ENCODE data around the gene HPSE. TPM values are rescaled to one million over a fixed set of nuclear protein-coding genes. Genes with fewer than 3 reads are reported as not detected.
A peak's percentile ranks its signal among the peaks of the same experiment; 100 is the strongest.

HPSE gene
- total RNA-seq: 5.7 and 30.7 TPM in 2 replicates

- no peak for DNase-seq (ENCODE audit: low read depth, low spot score)
Measured at GRCh38 chr4:83334425-83335241, at the start of gene HPSE. HPSE (minus strand) TSS chr4:83334848; CDS start chr4:83334782, 66 bp downstream.

- DNase-seq (ENCODE audit: low read depth, low spot score): no peak
Measured at GRCh38 chr4:83382850-83383249, 48.2 kb upstream of the HPSE start.

GRCh38 chr4:83381173-83381572, 46.5 kb upstream of the HPSE start:
- DNase-seq (ENCODE audit: low read depth, low spot score): no peak

- no peak for DNase-seq (ENCODE audit: low read depth, low spot score)
Measured at GRCh38 chr4:83378419-83378818, 43.8 kb upstream of the HPSE start.

- DNase-seq (ENCODE audit: low read depth, low spot score): no peak
Measured at GRCh38 chr4:83372931-83373330, 38.3 kb upstream of the HPSE start.

GRCh38 chr4:83371936-83372335, 37.3 kb upstream of the HPSE start:
- no peak for DNase-seq (ENCODE audit: low read depth, low spot score)

- no peak for DNase-seq (ENCODE audit: low read depth, low spot score)
Measured at GRCh38 chr4:83371235-83371634, 36.6 kb upstream of the HPSE start.

GRCh38 chr4:83370640-83370906, 35.9 kb upstream of the HPSE start:
- DNase-seq (ENCODE audit: low read depth, low spot score): no peak

GRCh38 chr4:83369831-83370639, 35.4 kb upstream of the HPSE start:
- no peak for DNase-seq (ENCODE audit: low read depth, low spot score)

- DNase-seq (ENCODE audit: low read depth, low spot score): no peak
Measured at GRCh38 chr4:83364312-83364711, 29.7 kb upstream of the HPSE start.

GRCh38 chr4:83362492-83363329, 28.1 kb upstream of the HPSE start:
- no peak for DNase-seq (ENCODE audit: low read depth, low spot score)

- no peak for DNase-seq (ENCODE audit: low read depth, low spot score)
Measured at GRCh38 chr4:83361416-83362103, 26.9 kb upstream of the HPSE start.

- DNase-seq (ENCODE audit: low read depth, low spot score): no peak
Measured at GRCh38 chr4:83360018-83360417, 25.4 kb upstream of the HPSE start.

- DNase-seq (ENCODE audit: low read depth, low spot score): no peak
Measured at GRCh38 chr4:83358410-83358809, 23.8 kb upstream of the HPSE start.

- peak; percentile 85 for DNase-seq (ENCODE audit: low read depth, low spot score)
Measured at GRCh38 chr4:83356899-83357661, 22.4 kb upstream of the HPSE start.

- DNase-seq (ENCODE audit: low read depth, low spot score): no peak
Measured at GRCh38 chr4:83353516-83353915, 18.9 kb upstream of the HPSE start.

- no peak for DNase-seq (ENCODE audit: low read depth, low spot score)
Measured at GRCh38 chr4:83348074-83348473, 13.4 kb upstream of the HPSE start.

- DNase-seq (ENCODE audit: low read depth, low spot score): no peak
Measured at GRCh38 chr4:83342476-83342875, 7.8 kb upstream of the HPSE start.

GRCh38 chr4:83340692-83341343, 6.2 kb upstream of the HPSE start:
- DNase-seq (ENCODE audit: low read depth, low spot score): no peak

GRCh38 chr4:83339573-83339972, 4.9 kb upstream of the HPSE start:
- no peak for DNase-seq (ENCODE audit: low read depth, low spot score)

All from pulmonary artery endothelial cell (primary cell).